Measurements from ENCODE around the gene FCN2.

Gene FCN2

GRCh38 chr9:134929193-134930158 is 48.9 kb downstream of the FCN2 start:
- peak in 6 of 58 donors; percentile 7 to 27 (median 14) for DNase-seq

- no peak for DNase-seq
These were observed 49.8 kb downstream of the FCN2 start for GRCh38 chr9:134930398-134930797.

GRCh38 chr9:134932171-134932570 is 51.6 kb downstream of the FCN2 start:
- no peak for DNase-seq

GRCh38 chr9:134932606-134933005 is 52.0 kb downstream of the FCN2 start:
- no peak for DNase-seq

- no peak for DNase-seq
These were observed 52.6 kb downstream of the FCN2 start for GRCh38 chr9:134933076-134933659.

GRCh38 chr9:134935056-134935640 is 54.5 kb downstream of the FCN2 start:
- no peak for DNase-seq

- no peak for DNase-seq
These were observed 55.2 kb downstream of the FCN2 start for GRCh38 chr9:134935701-134936345.

GRCh38 chr9:134936346-134937163 is 55.9 kb downstream of the FCN2 start:
- DNase-seq: peak in 1 of 58 donors; percentile 17

Measured in anterior cingulate cortex (tissue), 58 donors.